B cell (primary cell): Measurements from ENCODE around the gene KRT4.

Experiments used
- EZH2 ChIP-seq: IDR thresholded peaks from 2 replicates; pipeline ENCODE4 v1.6.1; 2012; ENCODE audit warnings: borderline replicate concordance, low read depth, mild to moderate bottlenecking, moderate library complexity, low read length; ENCODE audit not compliant: insufficient read depth, poor library complexity, severe bottlenecking
- TF ChIP-seq, protein P1 (sequence below): fragments of 200-600 bp; IDR thresholded peaks from one replicate; pipeline ENCODE4 v1.8.0; 2022; ENCODE audit warnings: antibody characterized with exemption, mild to moderate bottlenecking

DNA sequence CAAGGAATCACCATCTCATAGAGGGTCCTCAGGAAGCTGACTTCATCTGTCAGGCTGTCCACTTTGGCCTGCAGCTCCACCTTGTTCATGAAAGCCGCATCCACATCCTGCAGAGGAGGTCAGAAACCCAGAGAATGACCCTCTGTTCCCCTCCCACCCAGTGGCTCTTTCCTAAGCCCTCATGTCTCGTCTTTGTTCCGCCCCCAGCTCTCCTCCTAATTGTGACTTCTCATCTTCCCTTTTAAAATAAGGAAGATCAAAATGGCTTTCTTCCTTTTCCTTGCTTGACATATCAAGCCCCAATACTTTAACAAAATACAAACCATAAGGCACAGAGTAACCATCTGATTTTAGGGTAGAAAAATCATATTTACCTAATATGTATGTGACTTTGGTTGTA lies 41.1 kb downstream of the KRT4 start:
- TF ChIP-seq, protein P1, sequence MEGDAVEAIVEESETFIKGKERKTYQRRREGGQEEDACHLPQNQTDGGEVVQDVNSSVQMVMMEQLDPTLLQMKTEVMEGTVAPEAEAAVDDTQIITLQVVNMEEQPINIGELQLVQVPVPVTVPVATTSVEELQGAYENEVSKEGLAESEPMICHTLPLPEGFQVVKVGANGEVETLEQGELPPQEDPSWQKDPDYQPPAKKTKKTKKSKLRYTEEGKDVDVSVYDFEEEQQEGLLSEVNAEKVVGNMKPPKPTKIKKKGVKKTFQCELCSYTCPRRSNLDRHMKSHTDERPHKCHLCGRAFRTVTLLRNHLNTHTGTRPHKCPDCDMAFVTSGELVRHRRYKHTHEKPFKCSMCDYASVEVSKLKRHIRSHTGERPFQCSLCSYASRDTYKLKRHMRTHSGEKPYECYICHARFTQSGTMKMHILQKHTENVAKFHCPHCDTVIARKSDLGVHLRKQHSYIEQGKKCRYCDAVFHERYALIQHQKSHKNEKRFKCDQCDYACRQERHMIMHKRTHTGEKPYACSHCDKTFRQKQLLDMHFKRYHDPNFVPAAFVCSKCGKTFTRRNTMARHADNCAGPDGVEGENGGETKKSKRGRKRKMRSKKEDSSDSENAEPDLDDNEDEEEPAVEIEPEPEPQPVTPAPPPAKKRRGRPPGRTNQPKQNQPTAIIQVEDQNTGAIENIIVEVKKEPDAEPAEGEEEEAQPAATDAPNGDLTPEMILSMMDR: no peak
- TF ChIP-seq EZH2: no peak
